Left lung (tissue), 14 donors: Measurements from ENCODE around the gene SOHLH1. TPM values are rescaled to one million over a fixed set of nuclear protein-coding genes. Genes with fewer than 3 reads are reported as not detected.

Experiments
- ATAC-seq: fragments of 200-7000 bp; cut with Tn5 transposase; one replicate; pipeline ENCODE4 v1.9.1; 2020; ENCODE audit warnings: moderate library complexity
- DNase-seq, 4 donors: peaks; one replicate each; pipeline ENCODE4 v3.0.0-alpha.2; 2013 to 2020
- H3K27ac ChIP-seq, 2 donors: fragments of 200-600 bp; sonication (generic) in 1 of 2; one replicate each; pipeline versions ENCODE4 v1.5.0 to v1.8.0; 2020 to 2021
- H3K27me3 ChIP-seq, 2 donors: fragments of 200-600 bp; sonication (generic) in 1 of 2; one replicate each; pipeline versions ENCODE4 v1.5.0 to v1.8.0; 2020 to 2021
- H3K36me3 ChIP-seq, 2 donors: fragments of 200-600 bp; sonication (generic) in 1 of 2; one replicate each; pipeline versions ENCODE4 v1.5.0 to v1.8.0; 2020 to 2021
- H3K4me1 ChIP-seq, 2 donors: fragments of 200-600 bp; one replicate each; pipeline ENCODE4 v1.8.0; 2021
- H3K4me3 ChIP-seq, 2 donors: fragments of 200-600 bp; sonication (generic) in 1 of 2; one replicate each; pipeline versions ENCODE4 v1.5.0 to v1.8.0; 2020 to 2021; ENCODE audit warnings: mild to moderate bottlenecking in 1 of 2
- H3K9me3 ChIP-seq, 2 donors: fragments of 200-600 bp; sonication (generic) in 1 of 2; one replicate each; pipeline versions ENCODE4 v1.5.0 to v1.8.0; 2020 to 2021
- CTCF ChIP-seq, 2 donors: fragments of 200-600 bp; sonication (generic) in 1 of 2; IDR thresholded peaks; one replicate each; pipeline versions ENCODE4 v1.5.0 to v1.8.0; 2021; ENCODE audit warnings: antibody characterized with exemption in 2 of 2
- intact Hi-C, 2 donors: fragments of 100-400 bp; cut with DNase I; formaldehyde crosslinking; loops; one replicate each; pipeline versions ENCODE4 v1.11.2 to v1.14.2; 2022
- long read RNA-seq, 12 donors: library from polyadenylated mRNA in 2 of 12; unstranded in 2 of 12; transcript quantifications; one replicate each; pipeline ENCODE4 v2.0.0 and lab custom pipeline, GENCODE V29; 2019 to 2026
- polyA plus RNA-seq, 6 donors: library from polyadenylated mRNA; unstranded; fragments of 120-200 nt; gene quantifications; one replicate each; pipeline ENCODE4 v1.2.1, GENCODE V29; 2013; ENCODE audit not compliant: insufficient read length in 6 of 6
- total RNA-seq, 2 donors: library from RNA; stranded (reverse); fragmentation: NEBNext Ultra II Directional; extraction: Animal tissue kit (Norgen Biotek cat#: 25700); gene quantifications; one replicate each; pipeline ENCODE4 v1.2.1, GENCODE V29; 2021
- donor health status: DM: no; HTN: yes; CAD: no.
- donor health status: DM: no; HTN: no; CAD: no.

Gene SOHLH1
- total RNA-seq (not detected), polyA plus RNA-seq (not detected)
- long read RNA-seq, donor 1, result 0 reads
- long read RNA-seq, donor 2, result 0 reads
- long read RNA-seq, donor 3, result 0 reads
- long read RNA-seq, donor 4, result 0 reads
- long read RNA-seq, donor 5, result 0 reads
- long read RNA-seq, donor 6, result 0 reads
- long read RNA-seq, donor 7, result 0 reads
- long read RNA-seq, donor 8, result 0 reads
- long read RNA-seq, donor 9, result 0 reads
- long read RNA-seq, donor 10, result 0 reads
- long read RNA-seq, donor 11, result 0 reads
- long read RNA-seq, donor 12, result 0 reads

GRCh38 chr9:135699440-135699839, at the start of gene SOHLH1:
Gene SOHLH1 (minus strand): TSS chr9:135699481. CDS start chr9:135699467, 14 bp downstream.
- Histone ChIP-seq H3K36me3 (no peaks in the 10 kb centered on the region), H3K27ac (no peak within 1 kb of the TSS), H3K4me1 (peaks cover 0 to 11% of the 10 kb centered on the region in 2 donors), H3K27me3 (peaks cover 3 to 85% of the 10 kb centered on the region in 2 donors), H3K4me3 (no peak within 1 kb of the TSS), H3K9me3 (no peaks in the 10 kb centered on the region)
- intact Hi-C loops, result no loop called here
- ATAC-seq (no peak), DNase-seq (no peak)
- TF ChIP-seq CTCF (IDR thresholded peaks at IDR 0.05), result no peak

GRCh38 chr9:135748676-135749075, 49.4 kb upstream of the SOHLH1 start:
- intact Hi-C loops, result no loop called here
- Histone ChIP-seq H3K4me1 (no peaks in the 10 kb centered on the region), H3K27ac (no peak overlapping the region), H3K9me3 (no peaks in the 10 kb centered on the region), H3K4me3 (no peak overlapping the region), H3K27me3 (peaks cover 0 to 66% of the 10 kb centered on the region in 2 donors), H3K36me3 (no peaks in the 10 kb centered on the region)
- no peak for ATAC-seq
- TF ChIP-seq CTCF (IDR thresholded peaks at IDR 0.05), result no peak
- no peak for DNase-seq

GRCh38 chr9:135747311-135747710, 48.0 kb upstream of the SOHLH1 start:
- no peaks in the 10 kb centered on the region for H3K36me3 ChIP-seq
- no peak for DNase-seq
- H3K4me1 ChIP-seq, result no peaks in the 10 kb centered on the region
- peaks cover 0 to 80% of the 10 kb centered on the region in 2 donors for H3K27me3 ChIP-seq
- no peak for ATAC-seq
- no peak for TF ChIP-seq CTCF (IDR thresholded peaks at IDR 0.05)
- H3K4me3 ChIP-seq, result no peak overlapping the region
- intact Hi-C loops, result no loop called here
- H3K27ac ChIP-seq, result no peak overlapping the region
- no peaks in the 10 kb centered on the region for H3K9me3 ChIP-seq

GRCh38 chr9:135746565-135746964, 47.3 kb upstream of the SOHLH1 start:
- H3K27ac ChIP-seq, result no peak overlapping the region
- H3K27me3 ChIP-seq, result peaks cover 0 to 87% of the 10 kb centered on the region in 2 donors
- H3K4me1 ChIP-seq, result no peaks in the 10 kb centered on the region
- H3K36me3 ChIP-seq, result no peaks in the 10 kb centered on the region
- H3K9me3 ChIP-seq, result no peaks in the 10 kb centered on the region
- no peak overlapping the region for H3K4me3 ChIP-seq
- ATAC-seq (no peak), DNase-seq (no peak)
- TF ChIP-seq CTCF (IDR thresholded peaks at IDR 0.05), result no peak
- intact Hi-C loops, result no loop called here

- intact Hi-C loops, result no loop called here
- no peak for ATAC-seq
These were observed 46.5 kb upstream of the SOHLH1 start for GRCh38 chr9:135745686-135746324.

More at GRCh38 chr9:135745686-135746324, 46.5 kb upstream of the SOHLH1 start:
- Histone ChIP-seq H3K9me3 (no peaks in the 10 kb centered on the region), H3K27me3 (peaks cover 0 to 87% of the 10 kb centered on the region in 2 donors), H3K36me3 (no peaks in the 10 kb centered on the region), H3K4me1 (no peaks in the 10 kb centered on the region), H3K4me3 (no peak overlapping the region), H3K27ac (no peak overlapping the region)
- DNase-seq, result no peak
- TF ChIP-seq CTCF (IDR thresholded peaks at IDR 0.05), result no peak
